Right ventricle myocardium superior (tissue), 1 donor: ENCODE results near the gene DUS2. TPM values are rescaled to one million over a fixed set of nuclear protein-coding genes. Genes with fewer than 3 reads are reported as not detected.

Experiments
- total RNA-seq: library from RNA; stranded (reverse); fragmentation: NEBNext Ultra II Directional; extraction: Animal tissue kit (Norgen Biotek cat#: 25700); gene quantifications from one replicate; pipeline ENCODE4 v1.2.1, GENCODE V29; 2021
- donor health status: DM: no; HTN: yes; CAD: no; lungs with severe emphysema.

DUS2 gene
- total RNA-seq, 1 donor from 2014 or later, result 5.7 TPM

Other genes with a start within 250 kb of the DUS2 start
- 10.9 TPM for gene RANBP10, start 216.7 kb upstream of the DUS2 start, total RNA-seq
- 0.32 TPM for gene TSNAXIP1, start 216.4 kb upstream of the DUS2 start, total RNA-seq
- 31.1 TPM for gene THAP11, start 181.0 kb upstream of the DUS2 start, total RNA-seq
- 76.7 TPM for gene NUTF2, start 176.4 kb upstream of the DUS2 start, total RNA-seq
- 20.6 TPM for gene CENPT, start 175.6 kb upstream of the DUS2 start, total RNA-seq
- 30.6 TPM for gene EDC4, start 150.2 kb upstream of the DUS2 start, total RNA-seq
- not detected for gene NRN1L, start 138.4 kb upstream of the DUS2 start, total RNA-seq
- gene PSKH1, start 130.0 kb upstream of the DUS2 start, total RNA-seq, result 16.6 TPM
- 0.78 TPM for gene CTRL, start 91.4 kb upstream of the DUS2 start, total RNA-seq
- 59.0 TPM for gene PSMB10, start 86.4 kb upstream of the DUS2 start, total RNA-seq
- gene LCAT, start 79.2 kb upstream of the DUS2 start, total RNA-seq, result 21.4 TPM
- 84.3 TPM for gene SLC12A4, start 54.6 kb upstream of the DUS2 start, total RNA-seq
- gene DPEP3, start 42.8 kb upstream of the DUS2 start, total RNA-seq, result not detected
- gene DPEP2, start 23.8 kb upstream of the DUS2 start, total RNA-seq, result 1.1 TPM
- not detected for gene DPEP2NB, start 7.4 kb upstream of the DUS2 start, total RNA-seq
- gene DDX28, start 52 bp upstream of the DUS2 start, total RNA-seq, result 7.2 TPM
- gene NFATC3, start 62.1 kb downstream of the DUS2 start, total RNA-seq, result 24.4 TPM
- gene ESRP2, start 212.8 kb downstream of the DUS2 start, total RNA-seq, result 0.73 TPM
- gene PLA2G15, start 222.1 kb downstream of the DUS2 start, total RNA-seq, result 38.1 TPM
- 38.7 TPM for gene SLC7A6, start 241.2 kb downstream of the DUS2 start, total RNA-seq